GM18508 (cell line): ENCODE measurements around the gene TMEM123.
"Not testable (repeated sequence)": the region's sequence is repeated elsewhere in the genome, so short reads cannot be mapped to it uniquely, and the experiment has no call there.

ENCODE experiments used
- ATAC-seq: cut with Tn5 transposase; IDR thresholded peaks from one replicate; pipeline ENCODE4 v1.9.1; 2021; ENCODE audit warnings: moderate number of reproducible peaks; ENCODE audit not compliant: insufficient read depth, unreplicated experiment

Gene TMEM123

DNA sequence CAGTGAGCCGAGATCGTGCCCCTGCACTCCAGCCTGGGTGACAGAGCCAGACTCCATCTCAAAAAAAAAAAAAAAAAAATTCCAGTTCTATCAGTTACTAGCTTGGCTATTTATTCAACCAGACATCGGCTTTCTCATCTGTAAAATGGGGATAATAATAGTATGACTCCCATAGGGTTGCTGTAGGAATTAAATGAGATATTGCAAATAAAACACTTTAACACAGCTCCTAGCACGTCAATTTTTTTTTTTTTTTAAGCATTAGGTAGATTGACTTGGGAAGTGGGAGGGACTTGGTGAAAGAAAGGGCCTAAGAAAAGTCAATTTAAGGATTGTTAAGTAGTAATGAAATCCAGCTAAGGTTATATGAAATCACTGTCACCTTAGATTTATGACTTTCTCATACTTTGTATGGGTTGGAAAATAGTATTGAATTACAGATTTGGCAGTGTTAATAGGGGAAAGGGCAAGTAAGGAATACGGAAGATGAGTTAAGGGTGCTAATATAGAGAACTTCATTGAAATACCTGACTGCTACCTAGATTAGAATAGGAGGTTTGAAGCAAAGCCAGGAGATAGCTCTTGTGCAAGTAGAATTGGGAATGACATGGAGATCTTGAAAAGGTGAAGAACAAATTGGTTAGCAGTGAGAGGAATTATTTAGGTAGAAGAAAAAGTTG is 76.7 kb downstream of the TMEM123 start:
- no peak for ATAC-seq

DNA sequence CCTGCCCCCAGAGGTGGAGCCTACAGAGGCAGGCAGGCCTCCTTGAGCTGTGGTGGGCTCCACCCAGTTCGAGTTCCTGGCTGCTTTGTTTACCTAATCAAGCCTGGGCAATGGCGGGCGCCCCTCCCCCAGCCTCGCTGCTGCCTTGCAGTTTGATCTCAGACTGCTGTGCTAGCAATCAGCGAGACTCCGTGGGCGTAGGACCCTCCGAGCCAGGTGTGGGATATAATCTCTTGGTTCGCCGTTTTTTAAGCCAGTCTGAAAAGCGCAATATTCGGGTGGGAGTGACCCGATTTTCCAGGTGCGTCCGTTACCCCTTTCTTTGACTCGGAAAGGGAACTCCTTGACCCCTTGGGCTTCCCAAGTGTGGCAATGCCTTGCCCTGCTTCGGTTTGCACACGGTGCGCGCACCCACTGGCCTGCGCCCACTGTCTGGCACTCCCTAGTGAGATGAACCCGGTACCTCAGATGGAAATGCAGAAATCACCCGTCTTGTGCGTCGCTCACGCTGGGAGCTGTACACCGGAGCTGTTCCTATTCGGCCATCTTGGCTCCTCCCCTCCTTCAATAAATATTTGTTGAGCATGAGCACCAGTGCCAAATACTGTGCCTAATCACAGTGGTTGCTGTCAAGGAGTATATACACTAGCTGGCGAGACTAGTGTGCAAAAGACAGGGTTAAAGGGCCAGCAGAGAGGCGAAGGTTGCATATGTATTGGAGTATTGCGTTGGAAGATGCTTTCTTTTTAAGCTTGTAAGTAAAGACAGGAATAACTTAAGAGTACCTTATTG is 77.7 kb downstream of the TMEM123 start:
- not testable (repeated sequence) for ATAC-seq

DNA sequence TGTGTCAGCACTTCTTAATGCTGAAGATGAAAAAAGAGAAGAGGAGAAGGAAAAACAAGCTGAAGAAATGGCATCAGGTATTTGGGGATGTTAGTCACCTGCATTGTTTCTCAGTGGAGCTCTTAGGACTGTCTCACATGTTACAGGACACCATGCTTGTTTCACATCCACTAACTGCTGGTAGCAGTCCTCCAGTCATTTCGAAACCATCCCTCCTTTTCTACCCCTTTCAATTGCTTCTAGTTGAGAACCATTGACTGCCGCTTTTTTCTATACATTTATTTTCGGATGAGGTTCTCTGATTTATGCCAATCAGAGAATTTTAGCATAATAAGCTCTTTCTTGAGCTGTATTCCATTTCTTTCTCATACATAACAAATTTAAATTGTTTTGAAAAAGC is 84.1 kb downstream of the TMEM123 start:
- peak; percentile 100 for ATAC-seq

GRCh38 chr11:102367364-102367763 is 85.2 kb downstream of the TMEM123 start:
- no peak for ATAC-seq

DNA sequence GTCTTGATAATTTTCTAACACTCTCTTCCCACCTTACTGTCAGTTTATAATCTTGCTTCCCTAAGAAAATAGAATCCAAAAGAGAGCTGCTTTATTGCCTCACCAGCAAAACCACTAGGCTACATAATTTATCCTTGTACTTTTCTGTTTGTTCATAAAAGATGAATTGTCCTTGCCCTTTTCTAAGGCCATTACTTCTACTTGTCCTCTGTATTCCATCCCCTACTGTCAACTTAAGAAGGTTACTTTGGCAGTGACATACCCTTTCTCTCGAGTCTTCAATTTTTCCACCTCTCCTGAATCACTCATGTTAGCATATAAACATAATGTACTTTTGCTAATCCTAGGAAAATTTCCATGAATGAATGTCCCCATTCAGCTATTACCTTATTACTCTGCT is 87.6 kb downstream of the TMEM123 start:
- no peak for ATAC-seq

GRCh38 chr11:102361086-102362031 is 91.2 kb downstream of the TMEM123 start:
- peak; percentile 86 for ATAC-seq

GRCh38 chr11:102360681-102361080 is 91.9 kb downstream of the TMEM123 start:
- no peak for ATAC-seq

GRCh38 chr11:102359372-102359771 is 93.2 kb downstream of the TMEM123 start:
- ATAC-seq, result no peak

GRCh38 chr11:102357116-102357515 is 95.4 kb downstream of the TMEM123 start:
- no peak for ATAC-seq

DNA sequence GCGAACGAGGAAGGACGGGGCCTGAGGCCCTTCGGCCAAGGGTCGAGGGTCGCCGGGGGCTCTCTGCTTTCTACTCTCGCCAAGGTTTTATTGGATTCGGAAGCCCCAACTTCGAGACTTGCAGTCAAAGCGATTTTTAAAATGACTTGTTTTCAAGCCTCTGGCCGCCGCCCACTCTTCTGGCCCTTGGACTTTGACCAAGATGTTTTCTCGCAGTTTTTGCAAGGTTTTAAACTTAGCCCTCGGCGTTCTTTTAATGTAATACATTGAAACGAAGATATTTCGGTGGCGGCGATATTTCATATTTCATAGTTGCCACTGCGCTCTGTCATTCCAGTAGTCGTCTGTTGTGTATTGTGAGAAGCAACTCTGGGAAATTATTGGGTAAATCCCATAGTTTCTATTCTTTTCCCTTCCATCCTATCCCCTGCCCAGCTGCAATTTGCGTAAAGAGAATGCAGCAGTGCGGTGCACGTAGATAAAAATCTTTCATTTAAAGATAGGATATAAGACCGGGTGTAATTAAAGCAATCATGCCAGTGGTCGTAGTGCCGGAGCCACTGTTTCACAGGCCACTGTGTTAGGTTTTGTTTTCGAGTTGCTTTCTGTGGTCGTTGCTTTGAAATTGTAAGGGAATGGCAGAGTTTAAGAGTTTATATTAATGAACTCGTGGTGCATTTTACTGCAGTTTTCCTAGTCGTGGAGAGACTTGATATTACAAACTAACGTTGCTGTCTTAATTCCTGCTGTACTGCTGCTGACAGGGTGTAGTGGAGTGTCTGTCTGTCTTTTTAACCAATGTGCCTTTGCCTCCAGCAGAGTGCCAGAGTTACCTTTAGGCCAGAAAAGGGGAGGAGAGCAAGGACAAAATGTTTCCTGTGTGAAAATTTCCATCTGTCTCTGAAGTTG is 104.8 kb downstream of the TMEM123 start:
- ATAC-seq, result peak; percentile 4

GRCh38 chr11:102346748-102347461 is 105.7 kb downstream of the TMEM123 start, which contains the start of gene BIRC2:
Gene BIRC2, plus strand, starts transcription at chr11:102347214. Its CDS starts 2,641 bp downstream, at chr11:102349855.
- ATAC-seq, result peak; percentile 44

- ATAC-seq, result no peak
Observed at GRCh38 chr11:102346456-102346747, 106.2 kb downstream of the TMEM123 start.
